Inflammatory macrophage (primary cell): ENCODE data around the gene GALNT10.
"Not testable (repeated sequence)": the region's sequence is repeated elsewhere in the genome, so short reads cannot be mapped to it uniquely, and the experiment has no call there.

Experiments used
- DNase-seq, 2 donors: peaks; one replicate each; pipeline ENCODE4 v3.0.0-alpha.2; 2020 to 2022
- total RNA-seq, 18 experiments: gene quantifications; one replicate each; lab custom pipeline; 2026; ENCODE audit warnings: mixed read lengths in 6 of 18, inconsistent platforms in 2 of 18; lab: John Stamatoyannopoulos, UW

The GALNT10 gene, protein sequence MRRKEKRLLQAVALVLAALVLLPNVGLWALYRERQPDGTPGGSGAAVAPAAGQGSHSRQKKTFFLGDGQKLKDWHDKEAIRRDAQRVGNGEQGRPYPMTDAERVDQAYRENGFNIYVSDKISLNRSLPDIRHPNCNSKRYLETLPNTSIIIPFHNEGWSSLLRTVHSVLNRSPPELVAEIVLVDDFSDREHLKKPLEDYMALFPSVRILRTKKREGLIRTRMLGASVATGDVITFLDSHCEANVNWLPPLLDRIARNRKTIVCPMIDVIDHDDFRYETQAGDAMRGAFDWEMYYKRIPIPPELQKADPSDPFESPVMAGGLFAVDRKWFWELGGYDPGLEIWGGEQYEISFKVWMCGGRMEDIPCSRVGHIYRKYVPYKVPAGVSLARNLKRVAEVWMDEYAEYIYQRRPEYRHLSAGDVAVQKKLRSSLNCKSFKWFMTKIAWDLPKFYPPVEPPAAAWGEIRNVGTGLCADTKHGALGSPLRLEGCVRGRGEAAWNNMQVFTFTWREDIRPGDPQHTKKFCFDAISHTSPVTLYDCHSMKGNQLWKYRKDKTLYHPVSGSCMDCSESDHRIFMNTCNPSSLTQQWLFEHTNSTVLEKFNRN
- 20.6 to 62.1 (median 39.0) reads per million in 18 experiments for total RNA-seq

DNA sequence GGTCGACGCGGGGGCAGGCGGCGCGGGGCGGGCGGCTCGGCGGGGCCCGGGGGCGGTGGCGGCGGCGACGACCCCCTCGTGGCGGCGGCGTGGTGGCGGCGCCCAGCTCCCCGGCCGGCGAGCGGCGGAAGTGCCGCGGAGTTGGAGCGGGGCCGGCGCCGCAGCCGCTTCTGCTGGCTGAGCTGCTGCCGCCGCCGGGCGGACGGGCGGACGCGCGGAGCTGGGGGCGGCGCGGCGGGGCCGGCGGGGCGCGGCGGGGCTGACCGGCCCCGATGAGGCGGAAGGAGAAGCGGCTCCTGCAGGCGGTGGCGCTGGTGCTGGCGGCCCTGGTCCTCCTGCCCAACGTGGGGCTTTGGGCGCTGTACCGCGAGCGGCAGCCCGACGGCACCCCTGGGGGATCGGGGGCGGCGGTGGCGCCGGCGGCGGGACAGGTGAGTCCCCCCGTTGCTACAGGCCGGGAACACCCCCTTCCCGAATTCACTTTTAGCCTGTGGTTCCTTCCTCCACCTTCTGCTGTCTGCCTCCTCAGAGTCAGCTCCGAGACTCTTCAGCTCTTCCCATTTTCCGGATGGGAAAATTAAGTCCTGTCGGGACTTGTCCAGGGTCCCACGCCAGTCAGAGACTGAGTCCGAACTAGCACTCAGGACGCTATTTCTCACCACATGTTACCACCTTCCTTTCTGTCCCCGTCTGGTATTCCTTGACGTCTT is at the start of gene GALNT10:
GALNT10 (plus strand) TSS at position 139 of the 710 bp plus-strand sequence; CDS start at position 273, 134 bp downstream.
- DNase-seq = peak; percentile 54 to 83

DNA sequence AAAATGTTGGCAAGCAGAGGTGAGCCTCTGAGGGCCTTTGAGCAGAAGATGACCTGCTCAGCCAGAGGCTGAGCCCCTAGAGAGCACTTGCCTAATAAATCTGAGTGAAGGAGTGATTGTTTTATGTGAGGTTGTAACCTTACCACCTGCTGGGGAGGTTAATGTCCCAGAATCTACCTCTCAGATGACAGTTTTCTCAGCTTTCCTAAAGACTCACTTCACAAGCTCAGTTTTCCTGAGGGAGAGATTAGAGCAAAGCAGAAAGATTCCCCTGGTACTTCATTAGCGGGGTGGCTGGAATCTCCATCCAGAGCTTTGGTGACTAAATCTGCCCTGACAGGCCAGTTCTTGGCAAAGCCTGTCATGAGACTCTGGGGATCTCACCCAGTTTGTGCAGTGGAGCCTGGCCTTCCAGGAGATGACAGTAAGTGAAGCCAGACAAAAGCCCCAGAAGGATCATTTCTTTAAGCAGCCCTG is 48.8 kb upstream of the GALNT10 start:
- no peak for DNase-seq

DNA sequence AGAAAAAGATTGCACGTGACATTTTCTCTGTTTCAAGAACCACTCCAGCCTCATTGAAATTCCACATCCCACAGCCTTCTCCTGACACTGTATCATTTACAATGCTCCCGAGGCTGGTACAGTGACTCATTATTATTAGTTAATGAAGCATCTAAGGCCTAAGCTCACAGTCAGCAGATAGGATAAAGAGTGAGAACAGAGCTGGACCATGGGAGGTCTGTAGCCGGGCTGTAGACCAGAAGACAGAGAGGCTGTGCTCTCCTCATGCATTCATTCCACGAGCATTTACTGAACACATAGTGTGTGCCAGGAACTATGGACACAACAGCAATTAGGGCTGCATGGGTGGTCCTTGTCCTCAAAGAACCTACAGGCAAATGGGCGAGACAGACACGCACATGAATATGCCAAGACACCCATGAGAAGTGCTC is 47.3 kb upstream of the GALNT10 start:
- DNase-seq = no peak

DNA sequence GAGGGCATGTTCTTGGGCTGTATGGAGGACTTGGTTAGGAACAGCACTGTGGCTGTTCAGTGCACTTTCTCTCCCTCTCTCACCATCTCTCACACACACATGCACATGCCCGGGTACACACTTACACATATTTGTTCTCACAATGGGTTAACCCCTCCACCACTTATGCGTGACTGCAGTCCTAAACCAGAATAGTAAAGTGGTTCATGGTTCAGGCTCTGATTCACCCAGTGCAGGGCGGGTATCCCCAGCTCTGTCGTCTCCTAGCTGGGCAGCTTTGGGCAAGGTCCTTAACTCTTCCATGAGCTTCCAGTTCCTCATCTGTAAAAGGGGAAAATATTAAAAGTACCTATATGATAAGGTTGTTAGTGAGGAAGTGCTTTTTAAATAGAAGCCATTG is 45.3 kb upstream of the GALNT10 start:
- DNase-seq = no peak

DNA sequence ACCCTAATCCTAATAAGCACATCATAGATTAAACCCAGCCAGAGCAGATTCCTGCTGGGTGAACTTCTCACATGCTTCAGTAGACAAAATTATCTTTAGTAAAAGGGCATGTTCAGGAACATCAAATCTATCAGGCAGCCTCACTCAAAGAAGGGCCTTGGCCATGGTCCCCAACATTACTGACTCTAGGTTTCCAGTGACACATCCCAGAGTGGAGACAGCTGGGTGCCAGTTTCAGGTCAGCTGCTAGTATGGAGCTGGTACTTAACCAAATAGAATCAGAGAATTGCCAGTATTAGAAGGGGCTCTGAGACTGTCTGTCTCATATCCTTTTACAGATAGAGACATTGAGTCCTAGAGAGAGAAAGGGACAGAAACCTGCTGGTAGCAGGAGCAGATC is 44.1 kb upstream of the GALNT10 start:
- DNase-seq = no peak

DNA sequence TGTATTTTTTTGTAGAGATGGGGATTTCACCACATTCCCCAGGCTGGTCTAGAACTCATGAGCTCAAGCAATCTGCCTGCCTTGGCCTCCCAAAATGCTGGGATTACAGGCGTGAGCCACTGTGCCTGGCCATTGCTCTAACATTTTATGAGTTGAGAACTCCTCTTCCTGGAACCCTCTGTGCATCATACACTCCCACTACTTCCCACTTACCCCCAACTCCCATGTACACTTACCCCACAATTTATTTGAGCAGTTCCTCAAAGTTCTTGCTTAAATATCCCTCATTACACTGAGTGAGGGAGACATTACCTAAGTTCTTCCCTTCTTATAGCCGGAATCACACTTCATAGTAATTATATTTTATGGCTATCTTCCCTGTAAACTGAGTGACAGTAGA is 42.9 kb upstream of the GALNT10 start:
- DNase-seq = peak; percentile 43 to 50

DNA sequence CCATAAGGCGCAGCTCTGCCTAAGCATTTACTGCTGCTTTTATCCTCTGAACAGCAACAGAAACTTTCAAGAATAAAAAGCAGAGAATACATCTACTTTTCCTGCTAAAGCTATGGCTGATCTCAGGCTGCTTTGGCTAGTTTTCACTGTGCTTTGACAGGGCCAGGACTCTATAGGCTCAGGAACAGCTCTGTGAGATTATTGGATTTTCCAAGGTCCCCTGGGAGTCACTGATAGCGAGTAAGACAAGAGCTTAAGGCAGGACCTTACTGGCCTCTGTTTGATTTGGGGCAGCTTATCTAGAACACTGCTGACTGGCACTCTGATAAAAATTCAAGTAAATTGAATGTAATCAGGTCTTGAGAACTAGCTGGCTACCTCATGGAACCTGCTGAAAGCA is 40.1 kb upstream of the GALNT10 start:
- not testable (repeated sequence) for DNase-seq

DNA sequence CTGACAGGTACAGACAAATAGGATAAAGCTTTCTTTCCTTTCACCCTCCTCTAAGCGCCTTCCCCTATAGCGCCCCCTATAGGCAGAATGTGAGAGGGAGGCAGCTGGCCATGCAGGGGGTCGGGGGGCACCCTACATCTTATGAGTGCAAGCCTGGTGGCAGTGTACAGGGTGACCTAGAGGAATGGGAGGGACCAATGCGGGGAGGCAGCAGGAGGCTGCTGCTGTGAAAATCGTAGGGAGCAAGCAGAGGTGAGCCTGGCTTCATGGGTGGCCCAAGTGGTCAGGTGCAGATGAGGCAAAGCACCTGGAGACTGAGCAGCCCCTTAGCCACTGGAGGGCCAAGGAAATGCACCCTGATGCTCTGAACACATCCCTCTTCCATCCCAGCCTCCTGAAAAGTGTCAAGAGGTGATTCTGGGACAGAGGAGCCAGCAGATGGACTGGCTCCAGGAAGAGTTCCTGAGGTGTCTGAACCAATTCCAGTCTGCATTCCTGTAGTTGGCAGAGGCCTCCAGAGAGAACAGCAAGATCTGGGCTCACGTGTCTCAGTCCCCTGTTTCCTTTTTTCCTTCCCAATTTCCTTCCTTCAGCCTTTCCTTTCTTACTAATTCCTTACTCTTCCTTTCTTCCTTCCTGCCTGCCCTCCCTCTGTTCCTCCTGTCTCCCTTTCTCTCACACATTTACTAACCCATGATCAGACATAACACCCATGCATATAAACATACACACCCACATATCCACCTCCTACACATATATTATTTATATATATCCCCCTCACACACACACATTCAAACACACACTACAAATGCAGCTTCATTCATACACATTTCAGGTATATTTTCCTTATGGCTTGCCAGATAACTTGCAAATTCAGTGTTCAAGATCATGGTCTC is 32.8 kb upstream of the GALNT10 start:
- DNase-seq = no peak

DNA sequence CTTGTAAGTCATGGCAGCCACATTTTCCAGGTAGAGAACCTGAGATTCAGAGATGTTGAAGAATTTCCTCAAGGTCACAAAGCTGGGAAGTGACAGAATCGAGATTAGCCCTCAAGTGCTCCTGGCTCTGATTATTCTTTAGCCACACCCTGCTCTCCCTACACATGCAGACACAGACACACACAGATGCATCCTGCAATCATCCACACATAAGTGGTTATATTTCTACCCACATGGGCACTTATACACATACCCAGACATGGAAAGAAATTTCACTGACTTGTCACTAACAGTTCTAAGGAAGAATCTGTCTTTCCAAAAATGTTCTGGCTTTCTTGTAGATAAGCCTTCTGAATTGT is 32.2 kb upstream of the GALNT10 start:
- DNase-seq = no peak

DNA sequence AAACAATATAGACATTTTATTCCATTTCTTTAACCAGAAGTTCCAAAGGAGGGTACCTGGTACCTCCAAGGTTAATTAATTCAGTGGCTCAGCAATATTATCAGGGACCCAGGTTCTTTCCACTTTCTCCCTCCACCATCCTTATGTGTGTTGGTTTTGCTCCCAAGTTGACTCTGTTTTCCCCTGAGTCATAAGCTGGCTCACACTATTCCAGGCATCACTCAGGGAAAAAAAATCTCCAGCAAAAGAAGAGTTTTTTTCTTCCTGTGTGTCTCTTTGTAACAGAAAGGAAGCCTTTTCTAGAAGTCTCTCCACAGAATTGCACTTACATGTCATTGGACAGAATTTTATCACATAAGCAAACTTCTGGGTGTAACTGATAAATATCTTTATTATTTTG is 31.2 kb upstream of the GALNT10 start:
- DNase-seq = no peak

DNA sequence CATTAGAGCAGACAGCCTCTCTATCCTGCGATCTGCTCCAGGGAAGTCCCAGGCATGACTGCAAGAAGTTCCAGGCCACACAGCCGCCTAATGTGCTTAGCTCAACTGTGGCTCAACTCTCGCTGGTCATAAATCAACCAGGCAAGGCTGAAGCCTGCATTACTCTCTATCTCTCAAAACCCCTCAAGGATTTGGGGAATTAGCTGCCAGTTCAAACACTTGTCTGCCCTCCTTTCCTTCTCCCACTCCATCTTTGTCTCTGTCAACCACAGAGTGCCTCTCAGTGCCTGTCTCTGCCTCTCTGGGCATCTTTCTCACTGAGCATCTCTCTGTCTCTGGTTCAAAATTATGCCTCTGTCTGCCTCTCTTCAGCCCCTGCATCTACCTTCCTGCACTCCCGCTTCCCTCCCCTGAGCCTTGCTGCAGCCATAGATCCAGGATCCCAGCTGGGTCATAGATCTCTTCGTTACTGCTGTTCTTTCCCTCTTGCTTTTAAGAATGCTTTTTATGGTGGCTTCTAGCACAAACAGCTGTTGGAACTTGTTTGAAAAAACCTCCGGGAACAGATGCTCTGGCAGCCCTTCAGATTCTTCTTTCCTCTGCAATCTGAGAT is 27.9 kb upstream of the GALNT10 start:
- no peak for DNase-seq

DNA sequence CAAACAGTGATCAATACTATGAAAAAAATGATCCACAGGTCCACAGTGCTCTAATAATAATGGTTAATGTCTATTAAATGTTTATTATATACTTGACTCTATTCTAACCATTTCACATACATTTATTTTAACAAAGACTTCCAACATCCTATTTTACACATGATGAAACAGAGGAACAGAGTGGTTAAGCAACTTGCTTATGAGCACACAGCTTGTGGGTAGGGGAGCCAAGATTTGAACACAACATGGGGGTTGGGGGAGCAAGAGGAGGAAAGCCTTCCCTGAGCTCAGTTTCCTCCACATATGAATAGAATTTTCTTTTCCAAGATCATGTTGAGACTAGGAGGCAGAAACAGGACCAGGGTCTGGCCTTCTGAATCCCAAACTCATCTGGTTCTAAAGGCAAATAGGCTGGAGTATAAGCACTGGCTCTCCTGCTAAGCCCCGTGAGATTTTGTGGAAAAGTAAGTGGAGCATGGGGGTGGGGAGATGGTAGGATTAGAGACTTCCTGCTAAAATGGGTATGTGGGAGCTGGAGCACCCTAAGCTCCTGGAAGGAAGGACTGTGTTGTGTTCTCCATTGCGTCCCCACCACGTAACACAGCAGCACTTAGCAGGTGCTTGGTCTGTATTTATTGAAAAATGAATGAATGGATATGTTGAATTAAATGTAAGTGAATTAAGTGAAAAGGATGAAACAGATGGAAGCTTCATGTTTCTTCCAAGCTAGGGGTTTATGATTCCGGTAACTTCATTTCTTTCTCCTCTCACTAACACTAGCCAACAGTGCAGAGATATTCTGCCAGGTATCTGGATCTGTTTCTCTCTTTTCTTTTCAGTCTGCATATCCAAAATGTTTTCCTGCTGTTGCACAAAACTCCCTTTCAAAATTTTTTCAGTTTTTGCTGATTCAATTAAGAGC is 26.9 kb upstream of the GALNT10 start:
- peak in 1 of 2 donors; percentile 22 for DNase-seq

DNA sequence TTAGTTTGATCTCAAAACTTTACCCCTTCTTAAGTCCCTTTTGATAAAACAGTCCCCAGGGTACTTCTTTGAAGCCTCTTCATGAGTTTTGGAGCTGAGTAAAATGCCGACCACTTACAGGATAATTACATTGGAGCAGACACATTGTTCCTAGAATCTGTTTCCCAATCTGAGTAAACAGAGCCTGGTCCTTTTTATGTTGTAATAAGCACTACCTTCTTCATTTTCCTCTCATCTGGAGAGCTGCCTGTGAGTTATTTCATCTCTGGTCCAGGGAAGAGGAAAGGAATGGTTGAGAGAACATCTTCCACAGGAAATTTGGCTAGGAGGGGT is 26.3 kb upstream of the GALNT10 start:
- DNase-seq = no peak

DNA sequence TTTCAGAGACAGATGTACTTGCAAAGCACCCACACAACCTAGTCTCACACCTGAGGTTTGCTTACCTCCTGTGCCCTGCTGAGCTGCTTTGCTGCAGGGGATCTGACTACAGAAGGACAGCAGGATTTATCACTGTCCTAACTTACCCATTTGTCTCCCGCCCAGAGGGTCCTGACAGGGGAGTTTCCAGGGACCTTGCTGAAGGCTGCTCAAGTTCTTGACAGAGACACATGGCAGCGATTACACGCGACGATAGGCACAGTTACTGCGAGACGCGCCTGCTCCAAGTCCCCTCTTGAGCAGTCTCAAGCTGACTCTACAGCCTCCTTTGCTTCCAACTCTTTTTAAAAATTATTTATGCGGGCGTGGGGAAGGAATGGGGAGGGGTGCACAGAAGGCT is 24.6 kb upstream of the GALNT10 start:
- no peak for DNase-seq

DNA sequence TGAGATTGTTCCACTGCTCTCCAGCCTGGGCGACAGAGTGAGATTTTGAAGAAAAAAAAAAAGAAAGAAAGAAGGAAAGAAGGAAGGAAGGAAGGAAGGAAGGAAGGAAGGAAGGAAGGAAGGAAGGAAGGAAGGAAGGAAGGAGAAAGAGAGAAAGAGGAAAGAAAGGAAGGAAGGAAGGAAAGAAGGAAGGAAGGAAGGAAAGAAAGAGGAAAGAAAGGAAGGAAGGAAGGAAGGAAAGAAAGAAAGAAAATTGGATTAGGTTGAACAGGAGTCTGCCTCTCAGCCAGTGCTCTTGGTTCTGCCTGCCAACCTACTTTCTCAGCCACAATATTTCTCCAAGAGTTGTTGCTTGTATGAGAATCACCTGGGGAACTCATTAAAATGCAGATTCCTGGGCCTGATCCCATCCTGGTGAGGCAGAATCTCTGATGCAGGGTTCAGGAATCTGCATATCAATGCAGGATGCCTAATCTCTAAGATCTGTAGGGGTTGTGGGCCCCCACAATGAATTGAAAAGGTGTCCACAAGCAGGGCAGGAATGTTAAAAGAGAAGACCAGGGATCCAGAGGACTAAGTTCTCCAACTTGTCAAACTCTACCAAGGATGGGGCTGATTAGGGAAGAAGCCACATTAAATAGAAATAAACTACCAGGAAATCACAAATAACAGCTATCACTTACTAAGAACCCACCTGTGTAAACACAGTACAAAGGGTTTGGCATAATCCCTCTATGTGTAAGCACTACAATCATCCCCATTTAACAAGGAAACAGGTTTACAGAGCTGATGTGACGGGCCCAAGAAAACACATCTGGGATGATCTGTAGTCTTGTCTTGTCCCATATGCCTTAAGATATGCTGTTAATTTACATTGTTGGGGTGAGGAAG is 23.4 kb upstream of the GALNT10 start:
- DNase-seq = no peak

DNA sequence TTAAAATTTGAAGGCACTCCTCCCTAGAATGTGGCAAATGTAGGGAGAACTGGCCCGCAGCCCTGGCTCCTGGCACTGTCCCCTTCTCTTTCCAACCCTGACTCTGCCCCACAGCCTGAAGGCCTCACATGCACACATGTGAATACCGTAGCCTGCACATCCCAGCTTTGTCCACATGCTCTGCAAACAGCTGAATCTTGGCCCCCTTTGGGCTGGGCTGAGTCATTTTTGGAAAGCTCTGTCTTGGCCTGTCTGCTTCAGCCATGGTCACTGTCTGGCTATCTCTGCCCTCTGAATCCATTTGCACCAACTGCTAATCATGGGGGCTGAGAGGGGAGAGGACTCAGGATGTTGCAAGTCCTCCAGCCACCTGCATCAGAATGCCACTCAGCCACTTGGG is 22.1 kb upstream of the GALNT10 start:
- DNase-seq = no peak

DNA sequence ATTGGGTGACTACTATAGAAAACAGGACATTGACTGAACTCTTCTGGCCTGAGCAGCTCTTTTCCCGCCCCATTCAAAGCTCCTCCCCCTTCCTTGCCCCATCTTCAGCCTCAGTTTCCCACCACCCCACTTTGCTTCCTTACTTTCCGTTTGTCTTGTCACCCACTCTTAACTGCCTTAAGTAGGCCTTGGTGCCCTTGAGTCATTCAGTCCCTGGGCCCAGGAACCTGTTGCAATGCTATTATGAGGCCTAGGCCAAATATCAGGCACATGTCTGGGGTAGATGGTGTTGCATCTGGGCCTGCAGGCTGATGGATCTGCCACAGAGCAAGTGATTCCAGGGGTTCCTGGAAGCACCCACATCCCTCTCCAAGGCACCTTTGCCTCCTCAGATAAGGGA is 17.7 kb upstream of the GALNT10 start:
- DNase-seq = no peak

DNA sequence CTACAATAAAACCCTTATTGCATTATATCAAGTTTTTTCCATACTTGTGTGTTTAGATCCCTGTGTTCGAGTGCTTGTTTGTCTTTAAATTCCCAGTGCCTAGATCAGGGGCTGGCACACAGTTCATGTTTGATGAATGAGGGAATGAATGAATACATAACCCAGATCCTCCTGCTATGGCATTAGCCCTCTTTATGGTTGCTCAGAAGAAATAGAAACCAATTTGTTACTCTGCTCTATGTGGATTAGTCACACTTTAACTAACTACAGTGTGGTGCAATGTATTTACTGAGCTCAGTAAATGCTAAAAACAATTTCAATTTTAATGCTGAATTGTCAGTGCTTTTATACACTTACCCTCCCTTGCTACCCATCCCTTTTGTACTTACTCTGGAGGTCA is 16.4 kb upstream of the GALNT10 start:
- no peak for DNase-seq

DNA sequence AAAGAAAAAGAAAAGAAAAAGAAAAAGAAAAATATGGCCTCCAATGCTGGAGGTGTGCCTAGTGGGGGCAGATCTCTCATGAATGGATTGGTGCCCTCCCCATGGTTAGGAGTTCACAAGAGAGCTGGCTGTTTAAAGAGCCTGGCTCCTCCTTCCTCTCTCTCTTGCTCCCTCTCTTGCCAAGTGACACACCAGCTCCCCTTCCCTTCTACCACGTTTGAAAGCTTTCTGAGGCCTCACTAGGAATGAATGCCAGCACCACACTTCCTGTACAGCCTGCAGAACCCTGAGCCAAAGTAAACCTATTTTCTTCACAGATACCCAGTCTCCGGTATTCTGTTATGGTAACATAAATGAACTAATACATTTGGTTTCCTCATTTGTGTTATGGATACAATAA is 14.4 kb upstream of the GALNT10 start:
- DNase-seq = no peak

DNA sequence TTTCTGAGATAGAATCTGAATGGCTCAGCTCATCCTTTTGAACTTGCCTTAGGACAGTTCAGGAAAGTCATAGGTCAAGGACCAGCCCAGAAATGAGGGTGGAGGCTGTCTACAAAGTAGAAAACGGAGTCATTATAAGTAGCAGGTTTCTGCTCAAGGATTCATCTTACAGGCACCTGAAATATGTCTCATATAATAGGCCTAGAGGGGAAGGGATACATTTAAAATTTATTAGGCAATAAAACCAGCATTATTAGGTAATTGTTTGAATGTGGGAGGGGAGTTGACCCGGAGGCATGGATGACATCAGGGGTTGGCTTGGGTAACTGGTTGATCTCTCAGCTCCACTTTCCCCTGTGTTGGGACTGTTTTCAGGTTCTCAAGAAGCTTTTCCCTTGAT is 11.9 kb upstream of the GALNT10 start:
- peak; percentile 63 to 64 for DNase-seq
